GM06990 (cell line): Measurements from ENCODE around the gene ATL3.

Experiments used
- DNase-seq: peaks from one replicate; pipeline ENCODE4 v3.0.0-alpha.2; 2011; ENCODE audit not compliant: insufficient read length; ENCODE audit errors: extremely low read depth
- H3K27me3 ChIP-seq: replicated peaks from 2 replicates; pipeline ENCODE4 v1.6.0; 2011; ENCODE audit warnings: low read length; ENCODE audit not compliant: control insufficient read depth, insufficient read depth
- H3K36me3 ChIP-seq: 2 replicates; pipeline ENCODE4 v1.5.1; 2011; ENCODE audit warnings: low read length; ENCODE audit not compliant: control insufficient read depth, insufficient read depth
- H3K4me3 ChIP-seq: replicated peaks from 2 replicates; pipeline ENCODE4 v1.5.1; 2011; ENCODE audit warnings: low read depth, mild to moderate bottlenecking, control low read depth, low read length
- CTCF ChIP-seq: IDR thresholded peaks from 2 replicates; pipeline ENCODE4 v1.5.1; 2011; ENCODE audit warnings: low read length, control low read depth, mild to moderate bottlenecking, inconsistent platforms; ENCODE audit not compliant: insufficient read depth, poor library complexity, severe bottlenecking

The ATL3 gene

GRCh38 chr11:63672936-63673539, 1.9 kb upstream of the ATL3 start:
- DNase-seq: no peak
- TF ChIP-seq CTCF: no peak
- Histone ChIP-seq H3K27me3 (no peaks in the 10 kb centered on the region), H3K4me3 (no peak overlapping the region), H3K36me3 (no peaks in the 10 kb centered on the region)

- H3K4me3 ChIP-seq: no peak overlapping the region
- H3K36me3 ChIP-seq: no peaks in the 10 kb centered on the region; the same call in 1 of the 2 replicates
- H3K27me3 ChIP-seq: no peaks in the 10 kb centered on the region
- no peak for DNase-seq
- TF ChIP-seq CTCF: no peak
Measured at GRCh38 chr11:63672156-63672463, 934 bp upstream of the ATL3 start.

GRCh38 chr11:63670433-63671321, 499 bp downstream of the ATL3 start:
- DNase-seq: peak; percentile 57
- H3K36me3 ChIP-seq: no peaks in the 10 kb centered on the region; the same call in 1 of the 2 replicates
- no peaks in the 10 kb centered on the region for H3K27me3 ChIP-seq
- peak overlapping the region; percentile 82 for H3K4me3 ChIP-seq
- TF ChIP-seq CTCF: peak; percentile 52

GRCh38 chr11:63670096-63670432, 1.1 kb downstream of the ATL3 start:
- DNase-seq: no peak
- no peak for TF ChIP-seq CTCF
- Histone ChIP-seq H3K36me3 (no peaks in the 10 kb centered on the region; the same call in 1 of the 2 replicates), H3K4me3 (peak overlapping the region; percentile 82), H3K27me3 (no peaks in the 10 kb centered on the region)

- H3K36me3 ChIP-seq: no peaks in the 10 kb centered on the region; the same call in 1 of the 2 replicates
- no peak for DNase-seq
- no peak for TF ChIP-seq CTCF
- H3K4me3 ChIP-seq: no peak overlapping the region
- no peaks in the 10 kb centered on the region for H3K27me3 ChIP-seq
Measured at GRCh38 chr11:63667995-63668795, 3.0 kb downstream of the ATL3 start.
